ENCODE measurements around the gene CD247.
A peak's percentile ranks its signal among the peaks of the same experiment; 100 is the strongest.

Gene CD247

DNA sequence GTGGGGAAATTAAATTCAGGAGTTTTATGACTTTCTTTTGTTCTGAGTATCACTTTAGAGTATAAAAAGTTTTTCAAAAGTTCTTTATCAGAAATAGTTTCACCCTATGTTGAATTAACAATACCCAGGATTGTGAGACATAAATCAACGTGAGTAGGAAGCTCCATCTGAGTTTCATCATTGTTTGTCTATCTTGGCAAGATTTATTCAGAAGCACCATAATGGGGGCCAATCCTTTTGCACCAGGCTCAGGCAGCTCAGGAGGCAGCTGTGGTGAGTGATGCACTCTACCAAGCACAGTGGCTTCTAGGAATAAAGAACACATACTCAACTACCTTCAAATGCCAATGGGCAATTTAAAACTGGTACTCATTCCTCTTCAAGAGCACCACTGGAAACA is 23.3 kb upstream of the CD247 start:
- DNase-seq: peak; percentile 47

DNA sequence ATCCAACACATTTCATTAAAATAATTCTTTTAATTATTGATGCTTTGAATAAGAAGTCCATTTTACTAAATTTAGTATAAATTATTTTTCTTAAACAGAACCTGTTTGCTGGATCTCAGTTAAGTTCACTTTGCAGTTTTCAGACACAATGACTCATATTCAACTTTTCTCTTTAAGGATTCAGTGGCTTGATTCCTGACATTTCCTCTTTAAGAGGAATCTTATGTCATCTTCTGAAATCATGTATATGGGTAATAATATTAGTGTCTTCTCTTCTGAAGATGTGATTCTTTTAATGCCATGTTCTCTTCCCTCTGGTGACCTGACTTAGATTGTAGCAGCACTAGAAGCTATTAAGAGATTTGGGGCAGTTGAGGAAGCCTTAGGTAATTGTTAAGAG is 22.7 kb upstream of the CD247 start:
- DNase-seq: no peak

DNA sequence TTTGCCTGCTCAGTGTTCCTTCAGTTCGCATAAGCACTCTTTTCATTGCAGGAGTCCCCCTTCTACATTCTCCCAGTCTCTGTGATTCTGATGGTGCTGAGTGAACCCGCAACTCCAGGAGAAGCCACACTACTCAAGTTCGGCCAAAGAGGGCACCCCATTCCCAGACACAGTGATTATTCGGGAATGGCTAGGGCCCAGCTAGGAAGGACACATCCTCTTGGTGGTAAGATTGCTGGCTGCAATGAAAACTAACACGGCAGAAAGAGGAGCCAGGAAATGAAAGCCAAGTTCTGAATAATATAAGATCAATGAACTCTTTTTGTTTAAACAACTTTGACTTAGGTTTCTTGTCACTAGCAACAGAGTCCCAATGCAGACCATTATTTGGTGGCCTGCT is 20.3 kb upstream of the CD247 start:
- DNase-seq: no peak

DNA sequence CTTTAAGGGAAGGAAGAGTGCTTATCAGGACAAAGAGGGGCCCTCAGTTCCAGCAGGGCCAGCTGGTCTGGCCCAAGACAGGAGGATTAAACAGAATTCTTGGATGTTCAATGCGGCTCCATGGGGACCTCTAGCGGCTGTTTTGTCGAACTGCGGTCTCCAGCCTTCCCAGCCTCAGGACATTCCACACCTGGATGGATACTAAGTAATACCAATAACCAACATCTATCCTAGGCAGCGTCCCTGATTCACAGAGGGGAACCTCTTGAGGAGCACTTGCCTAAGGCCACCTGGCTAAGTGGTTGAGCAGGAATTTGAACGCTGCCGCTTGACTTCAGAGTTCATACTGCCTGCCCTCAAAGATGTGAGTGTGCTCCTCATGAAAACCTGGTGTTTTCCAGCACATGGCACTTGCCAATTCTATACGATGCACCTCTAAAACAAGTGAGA is 15.5 kb upstream of the CD247 start:
- DNase-seq: peak; percentile 75

DNA sequence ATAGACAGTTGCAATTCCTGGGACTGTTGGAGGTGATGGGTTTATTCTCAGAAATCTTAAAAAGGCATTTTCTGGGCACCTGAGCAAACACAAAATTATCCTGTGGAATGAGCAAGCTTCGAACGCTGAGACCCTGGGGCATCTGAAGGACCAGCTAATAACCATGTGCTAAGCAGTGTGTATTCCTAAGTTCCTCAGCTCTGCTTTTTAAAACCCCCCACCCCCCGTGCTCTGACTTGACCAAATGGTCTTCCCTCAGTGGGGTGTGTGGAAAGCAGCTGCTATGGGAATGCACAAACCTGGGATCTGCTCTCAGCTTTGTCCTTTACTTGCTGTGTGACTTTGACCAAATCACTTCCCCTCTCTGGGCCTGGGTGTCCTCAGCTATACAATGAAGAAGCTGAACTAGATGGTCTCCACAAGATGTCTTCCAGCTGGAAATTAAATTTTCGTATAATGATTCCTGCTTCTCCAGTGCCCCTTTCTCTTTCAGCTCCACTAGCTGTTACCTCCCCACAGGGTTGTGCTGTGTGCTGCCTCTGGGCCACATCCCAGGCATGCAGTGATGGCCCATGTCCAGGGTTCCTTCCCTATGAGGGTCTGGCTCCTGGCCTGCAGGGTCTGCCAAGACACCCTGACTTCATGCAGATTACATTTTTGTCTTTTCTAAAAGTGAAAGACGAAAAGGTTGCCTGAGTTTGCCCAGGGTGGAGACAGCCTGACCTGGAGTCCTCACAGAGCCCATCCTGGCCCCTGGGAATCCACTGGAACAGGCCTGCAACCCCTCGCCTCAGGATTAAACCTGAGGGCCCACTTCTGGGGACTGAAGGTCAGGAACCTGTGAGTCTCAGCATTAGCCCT is 14.9 kb upstream of the CD247 start:
- no peak for DNase-seq

DNA sequence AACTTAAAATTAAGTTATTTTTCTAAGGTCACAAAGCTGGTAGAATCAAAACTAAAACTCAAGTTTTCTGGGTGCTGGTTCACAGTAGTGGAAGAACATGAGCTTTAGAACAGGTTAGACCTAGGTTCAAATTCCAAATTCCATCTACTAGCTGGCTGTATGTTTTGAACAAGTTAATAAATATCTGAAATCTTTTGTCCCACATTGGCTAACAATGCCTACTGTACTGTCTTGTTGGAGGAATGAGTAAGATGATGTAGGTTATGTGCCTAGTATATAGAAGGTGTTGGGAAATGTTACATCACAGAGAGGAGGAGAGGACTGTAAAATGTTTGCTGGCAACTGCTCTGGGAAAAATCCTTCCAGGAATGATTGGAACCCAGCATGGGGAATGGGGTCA is 14.0 kb upstream of the CD247 start:
- DNase-seq: no peak

DNA sequence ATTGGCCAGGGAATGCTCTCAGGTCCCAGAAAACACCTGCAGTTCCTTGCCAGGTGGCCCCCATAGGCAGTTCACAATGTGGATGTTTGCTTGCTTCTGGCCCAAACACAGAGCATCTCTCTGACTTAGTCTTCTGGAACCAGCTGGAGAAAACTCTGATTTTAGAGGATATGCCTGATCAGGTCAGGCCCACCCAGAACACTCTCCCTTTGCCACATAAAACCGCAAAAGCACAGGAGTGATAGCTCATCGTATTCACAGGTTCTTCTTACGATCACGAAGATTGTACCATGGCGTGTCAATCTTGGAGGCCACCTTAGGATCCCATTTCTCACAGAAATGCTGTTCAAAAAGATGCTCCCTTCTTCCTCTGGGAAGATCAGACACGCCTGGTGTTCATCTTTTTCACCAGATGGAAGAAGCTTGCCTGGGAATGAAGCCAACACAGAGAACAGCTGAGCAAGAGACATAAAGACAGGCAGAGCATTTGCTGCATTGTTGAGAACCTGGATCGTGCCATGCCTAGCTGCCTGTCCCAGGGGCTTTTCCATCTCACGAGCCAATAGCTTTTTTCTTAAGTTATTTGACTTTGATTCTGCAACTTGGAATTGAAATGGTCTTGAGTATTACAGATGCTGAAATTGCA is 11.6 kb upstream of the CD247 start:
- no peak for DNase-seq

DNA sequence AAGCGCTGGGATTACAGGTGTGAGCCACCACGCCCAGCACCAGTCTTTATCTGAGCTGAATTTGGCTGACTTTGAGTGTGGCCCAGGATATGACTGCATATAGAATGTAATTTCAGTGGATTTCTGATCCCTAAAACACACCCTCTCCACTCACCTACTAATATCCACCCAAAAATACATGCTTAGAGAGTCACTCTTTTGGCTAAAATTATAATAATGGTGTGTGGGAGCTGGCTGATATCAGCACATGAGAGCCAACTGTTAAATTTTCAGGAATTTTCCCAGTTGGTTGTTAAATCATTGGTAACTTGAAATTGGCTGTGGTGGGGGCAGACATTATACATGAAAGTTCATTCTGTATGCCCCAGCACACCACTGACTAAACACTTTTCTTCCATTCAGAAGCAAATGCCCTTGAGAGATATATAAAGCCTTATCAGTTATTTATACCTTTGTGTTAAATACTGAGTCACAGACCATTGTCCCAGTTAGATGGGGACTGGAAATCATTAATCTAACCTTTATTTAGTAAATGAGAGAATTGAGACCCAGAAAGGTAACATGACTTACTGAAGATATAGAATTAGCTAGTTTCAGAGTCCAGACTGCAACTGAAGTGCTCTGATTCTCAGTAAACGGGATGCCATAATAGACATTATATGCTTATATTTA is 9.9 kb upstream of the CD247 start:
- no peak for DNase-seq

DNA sequence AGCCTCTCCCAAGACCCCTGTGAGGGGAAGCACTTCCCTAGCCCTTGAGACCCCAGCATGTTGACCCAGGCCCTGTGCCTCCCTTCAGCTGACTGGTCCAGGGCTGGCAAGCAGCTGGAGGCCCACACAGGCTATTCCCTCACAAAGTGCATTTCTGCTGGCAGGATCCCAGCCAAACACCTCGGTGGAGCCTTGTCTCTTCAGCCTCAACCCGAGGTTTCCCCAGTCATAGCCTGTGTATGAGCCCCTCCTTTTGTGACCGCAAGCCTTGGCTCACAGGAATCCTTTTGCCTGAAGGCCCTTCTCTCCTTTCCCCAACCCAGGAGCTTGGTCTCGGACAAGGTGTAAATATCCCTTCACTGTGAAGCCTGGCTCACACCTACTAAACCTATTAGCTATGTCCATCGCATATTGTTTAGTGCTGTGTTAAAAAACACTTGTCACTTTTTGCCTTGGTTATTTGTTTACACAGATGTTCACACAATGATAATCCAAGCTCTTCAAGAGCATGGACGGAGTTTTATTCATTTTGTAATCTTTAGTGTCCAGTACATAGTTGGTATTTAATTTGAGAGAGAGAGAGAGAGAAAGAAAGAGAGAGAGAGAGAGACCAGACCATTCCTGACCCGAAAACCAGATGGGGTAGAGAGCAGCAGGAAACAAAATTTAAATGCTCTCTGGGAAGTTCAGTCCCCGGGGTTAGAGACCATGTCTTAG is 8.5 kb upstream of the CD247 start:
- no peak for DNase-seq

DNA sequence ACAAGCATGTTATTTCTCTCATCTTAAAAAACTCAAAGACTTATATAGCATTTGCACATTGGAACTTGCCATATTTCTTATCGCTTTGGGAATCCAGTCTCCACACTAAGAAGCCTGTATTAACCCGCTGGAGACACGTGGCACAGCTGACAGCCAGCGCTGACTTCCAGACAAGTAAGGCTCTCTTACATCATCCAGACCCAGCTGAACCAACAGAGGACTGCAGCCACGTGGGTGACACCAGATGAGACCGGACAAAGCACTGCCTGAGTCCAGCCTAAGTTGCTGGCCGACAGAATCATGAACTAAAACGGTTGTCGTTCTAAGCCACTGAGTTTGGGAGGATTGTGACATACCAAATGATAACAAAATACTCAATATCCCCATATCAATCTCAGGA is 6.3 kb upstream of the CD247 start:
- no peak for DNase-seq

DNA sequence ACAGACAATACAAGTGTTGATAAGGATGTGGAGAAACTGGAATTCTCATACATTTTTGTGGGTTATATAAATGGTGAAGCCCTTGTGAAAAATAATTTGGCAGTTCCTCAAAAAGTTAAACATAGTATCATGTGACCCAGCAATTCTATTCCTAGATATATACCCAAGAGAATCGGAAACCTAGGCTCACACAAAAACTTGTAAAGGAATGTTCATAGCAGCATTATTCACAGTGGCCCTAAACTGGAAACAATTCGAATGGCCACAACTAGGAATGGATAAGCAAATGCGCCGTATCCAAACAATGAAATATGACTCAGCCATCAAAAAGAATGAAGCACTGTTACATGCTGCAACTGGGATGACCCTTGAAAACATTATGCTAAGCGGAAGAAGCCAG is 3.9 kb upstream of the CD247 start:
- no peak for DNase-seq

DNA sequence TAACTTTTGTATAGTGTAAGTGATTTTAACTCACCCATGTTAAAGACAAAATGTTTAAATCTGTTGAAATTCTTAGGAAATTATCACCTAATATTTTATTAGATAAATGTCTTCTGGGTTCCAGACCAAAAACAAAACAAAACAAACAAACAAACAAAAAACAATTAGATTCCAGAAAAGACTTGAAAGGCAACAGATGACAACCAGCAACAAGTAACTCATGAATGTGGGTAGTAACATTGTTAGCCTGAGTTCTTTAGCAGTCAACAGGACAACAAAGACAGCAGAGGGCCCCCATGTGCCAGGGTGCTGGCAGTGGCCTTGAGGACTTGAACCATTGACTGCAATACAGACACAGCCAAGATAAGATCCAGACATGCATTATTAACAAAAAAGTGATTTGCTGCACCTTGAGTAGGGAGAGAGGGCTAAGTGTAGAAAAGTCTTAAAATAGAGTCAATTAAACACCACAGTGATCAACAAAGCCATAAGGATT is 2.4 kb upstream of the CD247 start:
- no peak for DNase-seq

DNA sequence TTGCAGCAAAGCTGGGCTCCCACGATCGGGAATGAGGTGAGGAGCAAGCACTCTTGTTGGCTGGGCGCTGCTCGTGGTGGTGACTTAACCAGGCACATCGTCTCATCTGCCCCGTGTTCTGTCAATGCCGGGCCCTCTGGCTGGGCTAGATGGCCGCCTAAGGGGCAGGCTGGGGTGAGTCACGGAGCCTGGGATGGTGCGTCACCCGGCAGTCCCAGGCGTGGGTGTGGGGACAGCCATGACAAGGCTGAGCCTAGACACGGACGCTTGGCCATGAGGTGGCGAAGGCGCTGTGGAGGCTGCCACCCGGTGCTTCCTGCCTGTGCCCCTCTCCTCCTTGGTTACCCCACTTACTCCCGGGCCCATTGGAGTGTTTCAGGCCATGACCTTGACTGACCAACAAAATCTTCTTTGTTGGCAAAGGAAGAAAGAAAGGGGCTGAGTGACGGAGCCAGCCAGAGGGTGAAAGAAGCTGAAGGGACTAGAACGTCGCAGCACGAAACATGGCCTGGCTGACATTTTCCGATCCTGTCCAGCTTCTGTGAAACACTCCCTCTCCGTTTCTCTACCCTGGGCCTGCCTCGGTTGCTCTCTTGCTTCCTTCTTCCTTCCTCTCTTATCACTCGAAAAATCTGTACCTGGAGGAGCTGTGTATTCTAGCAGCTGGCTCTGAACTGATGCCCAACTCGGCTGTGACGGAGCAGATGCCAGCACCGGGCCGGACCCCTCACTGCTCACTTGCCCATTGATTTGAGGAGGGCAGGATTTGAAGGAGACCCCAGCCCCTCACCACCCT is 596 bp downstream of the CD247 start:
- DNase-seq: peak; percentile 91

DNA sequence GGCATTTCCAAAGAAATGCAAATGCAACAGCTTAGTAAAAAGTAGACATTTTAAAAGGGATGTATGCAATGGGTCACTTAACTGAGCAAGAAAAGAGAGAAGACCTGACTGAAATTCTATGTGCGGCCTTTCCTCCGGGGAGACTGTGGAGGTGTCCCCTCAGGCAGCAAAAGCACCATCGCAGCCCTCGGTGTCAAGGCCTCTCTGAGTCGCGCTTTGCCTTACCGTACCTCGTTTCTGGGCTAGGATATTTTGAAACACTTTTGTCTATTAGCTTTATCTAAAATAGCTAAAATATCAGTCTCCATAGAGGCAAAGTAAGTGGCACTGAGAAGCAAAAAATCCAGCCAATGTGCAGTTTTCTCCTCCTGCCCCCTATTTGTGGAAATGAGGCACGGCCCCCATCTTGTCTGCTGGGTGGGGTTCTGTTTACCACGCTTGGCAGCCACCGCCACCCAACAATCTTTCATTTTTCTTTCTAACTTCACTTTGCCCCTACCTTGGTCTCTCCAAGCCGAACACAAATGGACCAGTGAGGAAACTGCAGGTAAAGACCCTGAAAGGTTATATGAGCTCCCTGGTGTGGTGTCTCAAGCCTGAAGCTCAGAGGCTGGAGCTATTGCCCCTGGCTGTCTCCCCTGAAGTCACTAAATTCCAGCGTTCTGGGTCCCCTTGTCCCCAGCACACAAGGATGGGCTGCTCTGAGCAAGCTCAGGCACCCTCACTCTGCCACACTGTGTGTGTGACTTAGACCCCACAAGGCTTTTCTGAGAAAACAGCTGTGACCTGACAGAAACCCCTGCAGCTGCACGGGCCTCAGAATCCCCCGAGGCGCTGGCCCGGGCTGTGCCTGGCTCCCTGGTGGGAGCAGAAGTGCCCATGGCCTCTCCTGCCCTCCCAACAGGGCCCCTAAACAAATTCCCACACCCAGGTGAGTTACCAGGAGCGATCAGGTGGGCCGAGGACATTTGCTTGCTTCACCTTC is 1.6 kb downstream of the CD247 start:
- no peak for DNase-seq

DNA sequence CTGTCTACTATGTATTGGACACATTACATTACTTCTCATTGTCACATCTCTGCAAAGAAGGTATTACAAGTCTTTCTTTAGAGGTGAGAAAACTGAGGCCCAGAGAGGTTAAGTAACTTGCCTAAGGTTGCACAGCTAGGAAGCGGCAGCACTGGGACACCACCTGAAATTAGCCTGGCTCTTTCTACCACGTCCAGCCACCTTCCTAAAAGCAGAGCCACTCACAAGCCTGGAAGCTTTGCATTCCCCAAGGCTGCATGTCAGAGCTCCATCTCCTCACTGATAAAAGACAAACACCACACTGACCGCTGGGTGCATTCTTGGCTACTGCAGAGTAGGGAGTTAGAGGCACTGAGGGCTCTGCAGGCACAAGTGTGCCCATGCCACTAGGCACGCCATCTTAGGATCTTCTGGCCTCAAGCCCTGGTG is 2.4 kb downstream of the CD247 start:
- DNase-seq: peak; percentile 31

DNA sequence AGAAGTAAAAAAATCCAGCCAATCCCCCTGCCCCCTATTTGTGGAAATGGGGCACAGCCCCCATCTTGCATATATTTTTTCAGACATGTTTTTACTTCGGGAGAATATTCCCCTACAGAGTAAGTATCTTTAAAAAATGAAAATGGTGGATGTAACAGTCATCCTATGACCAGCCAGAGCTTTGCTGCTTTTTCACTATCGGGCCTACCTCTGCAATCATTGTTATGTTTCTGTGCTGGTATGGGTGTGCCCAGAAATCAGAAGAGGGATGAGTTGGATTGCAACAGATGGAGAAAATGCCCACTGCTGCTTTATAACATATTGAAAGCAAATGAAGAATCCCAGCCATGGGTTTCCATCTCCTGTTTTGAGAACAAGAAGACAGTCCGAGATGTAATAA is 2.9 kb downstream of the CD247 start:
- DNase-seq: peak; percentile 42

DNA sequence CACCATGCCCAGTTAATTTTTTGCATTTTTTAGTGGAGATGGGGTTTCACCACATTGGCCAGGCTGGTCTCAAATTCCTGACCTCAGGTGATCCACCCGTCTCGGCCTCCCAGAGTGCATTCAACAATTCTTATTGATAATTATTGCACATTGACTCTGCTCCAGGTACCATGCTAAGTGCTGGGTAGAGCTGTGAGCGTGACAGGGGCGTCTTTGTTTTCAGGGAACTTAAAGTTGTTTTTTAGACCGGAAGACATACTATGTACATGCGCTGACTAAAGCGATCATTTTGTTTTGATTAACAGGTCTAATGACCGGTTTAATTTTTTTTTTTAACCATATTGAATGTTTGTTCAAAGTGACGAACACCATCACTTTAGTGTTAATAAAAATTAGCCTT is 4.0 kb downstream of the CD247 start:
- DNase-seq: peak; percentile 19

DNA sequence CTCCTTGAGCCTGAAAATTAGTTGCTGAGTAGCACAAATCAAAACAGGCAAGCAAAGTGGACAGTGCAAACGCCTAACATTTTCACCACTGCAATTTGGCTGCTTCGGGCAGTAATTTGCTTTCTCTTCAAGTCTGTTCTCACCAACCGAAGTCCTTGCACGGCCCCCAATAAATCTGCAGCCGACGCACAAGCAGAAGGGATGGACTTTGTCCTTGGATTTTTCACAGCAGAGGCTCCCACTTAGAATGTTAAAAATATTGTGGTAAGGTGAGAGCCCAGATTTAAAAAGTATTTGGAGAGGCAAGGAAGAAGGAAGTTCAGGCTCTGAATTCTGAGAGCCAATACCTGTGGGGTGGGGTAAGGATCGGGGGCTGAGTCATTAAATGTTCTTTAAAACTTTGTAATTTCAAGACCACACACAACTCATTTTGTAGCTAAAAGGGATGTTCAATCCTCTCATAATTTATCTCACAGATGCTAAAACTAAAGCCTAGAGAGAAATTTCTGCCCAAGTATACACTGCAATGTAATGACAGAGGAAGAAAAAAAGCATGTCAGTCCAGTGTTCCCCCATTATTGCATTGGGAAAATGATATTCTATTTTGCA is 6.2 kb downstream of the CD247 start:
- DNase-seq: peak; percentile 51

DNA sequence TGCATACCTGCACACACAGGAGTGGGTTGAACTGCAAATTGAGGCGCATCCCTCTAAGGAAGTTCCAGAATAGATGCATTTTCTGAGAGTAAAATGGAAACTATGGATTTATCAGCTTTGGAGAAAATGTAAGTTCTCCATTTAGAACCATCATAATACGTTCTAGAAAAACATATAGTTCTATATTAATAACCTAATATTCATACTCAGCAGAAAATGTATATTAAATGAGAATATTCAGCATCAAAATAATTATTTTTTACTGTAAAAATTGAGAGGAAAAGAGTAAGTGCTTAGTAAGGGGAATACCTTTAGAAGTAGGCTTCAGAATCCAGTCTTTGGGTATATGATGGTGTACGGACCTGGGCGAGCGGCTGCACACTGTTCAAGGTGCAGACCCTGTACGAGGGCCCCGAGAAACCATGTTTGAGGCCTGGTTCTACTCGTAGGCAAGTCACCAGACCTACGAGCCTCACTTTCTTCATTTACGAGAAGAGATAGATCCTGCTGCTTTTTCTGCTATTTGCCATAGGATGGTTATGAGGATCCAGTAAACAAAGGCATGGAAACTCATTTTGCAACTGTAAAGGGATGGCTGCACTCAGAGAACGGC is 6.8 kb downstream of the CD247 start:
- DNase-seq: no peak

DNA sequence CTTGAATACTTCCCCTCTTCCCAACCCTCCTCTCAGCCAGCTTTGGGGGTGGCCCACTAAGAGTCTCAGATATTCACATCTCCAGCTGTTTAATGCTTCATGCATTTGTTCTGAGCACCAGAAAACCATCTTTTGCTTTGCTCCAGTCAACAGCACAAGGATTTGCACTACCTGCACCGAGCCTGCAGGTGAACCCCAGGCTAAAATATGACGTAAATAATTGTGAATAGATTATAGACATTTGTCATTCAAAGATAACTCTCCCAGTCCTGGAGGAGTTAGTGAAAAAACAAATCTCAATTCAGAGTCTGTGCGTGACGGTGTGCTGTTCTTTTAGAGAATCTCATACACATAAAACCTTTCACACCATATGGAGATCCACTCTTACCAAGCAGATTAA is 7.4 kb downstream of the CD247 start:
- no peak for DNase-seq
